Measurements from ENCODE around the gene BAHCC1. TPM values are rescaled to one million over a fixed set of nuclear protein-coding genes. Genes with fewer than 3 reads are reported as not detected.

BAHCC1 gene
- total and polyA plus RNA-seq, 9 of the 15 experiments (the other 6 are each of a cell fraction or from before 2014, with no cell fraction given): 0.14 to 26.9 (median 5.0) TPM

DNA sequence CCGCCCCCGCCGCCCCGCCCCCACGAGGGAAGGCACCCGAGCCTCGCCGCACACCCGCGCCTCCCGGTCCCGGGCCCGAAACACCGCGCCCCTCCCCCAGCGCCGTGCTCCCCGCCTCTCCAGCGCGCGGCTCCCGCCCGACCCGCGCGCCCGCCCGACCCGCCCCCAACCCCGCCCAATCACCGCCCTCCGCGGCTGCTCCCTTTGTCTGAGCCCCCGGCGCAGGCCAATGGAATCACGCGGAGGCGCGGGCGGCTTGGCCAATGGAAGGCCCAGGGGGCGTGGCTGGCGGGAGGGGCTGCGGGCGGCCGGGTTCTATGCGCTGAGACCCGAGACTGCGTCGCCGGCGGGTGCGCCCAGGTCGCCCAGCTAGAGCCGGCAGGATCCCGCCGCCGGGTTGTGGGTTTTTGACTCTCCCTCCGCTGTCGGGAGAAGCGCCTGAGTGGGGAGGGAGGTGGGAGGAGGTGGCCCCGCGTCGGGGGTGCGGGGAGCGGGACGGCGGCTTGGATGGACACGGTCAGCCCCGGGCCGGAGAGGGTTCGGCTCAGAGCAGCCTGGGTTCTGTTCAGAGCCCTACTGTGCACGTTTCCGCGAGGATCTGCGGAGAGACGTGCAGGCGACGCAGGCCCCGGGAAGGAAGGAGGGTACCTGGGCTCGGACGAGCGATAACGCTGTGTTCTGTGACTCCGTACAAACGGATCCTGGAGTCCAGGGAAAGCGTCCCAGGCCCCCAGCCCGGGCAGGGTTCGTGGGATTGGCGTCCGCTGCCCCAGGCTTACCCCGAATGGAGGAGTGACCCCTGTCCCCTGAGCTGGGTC is 49.0 kb upstream of the BAHCC1 start (continued):
- TF ChIP-seq, protein P1, sequence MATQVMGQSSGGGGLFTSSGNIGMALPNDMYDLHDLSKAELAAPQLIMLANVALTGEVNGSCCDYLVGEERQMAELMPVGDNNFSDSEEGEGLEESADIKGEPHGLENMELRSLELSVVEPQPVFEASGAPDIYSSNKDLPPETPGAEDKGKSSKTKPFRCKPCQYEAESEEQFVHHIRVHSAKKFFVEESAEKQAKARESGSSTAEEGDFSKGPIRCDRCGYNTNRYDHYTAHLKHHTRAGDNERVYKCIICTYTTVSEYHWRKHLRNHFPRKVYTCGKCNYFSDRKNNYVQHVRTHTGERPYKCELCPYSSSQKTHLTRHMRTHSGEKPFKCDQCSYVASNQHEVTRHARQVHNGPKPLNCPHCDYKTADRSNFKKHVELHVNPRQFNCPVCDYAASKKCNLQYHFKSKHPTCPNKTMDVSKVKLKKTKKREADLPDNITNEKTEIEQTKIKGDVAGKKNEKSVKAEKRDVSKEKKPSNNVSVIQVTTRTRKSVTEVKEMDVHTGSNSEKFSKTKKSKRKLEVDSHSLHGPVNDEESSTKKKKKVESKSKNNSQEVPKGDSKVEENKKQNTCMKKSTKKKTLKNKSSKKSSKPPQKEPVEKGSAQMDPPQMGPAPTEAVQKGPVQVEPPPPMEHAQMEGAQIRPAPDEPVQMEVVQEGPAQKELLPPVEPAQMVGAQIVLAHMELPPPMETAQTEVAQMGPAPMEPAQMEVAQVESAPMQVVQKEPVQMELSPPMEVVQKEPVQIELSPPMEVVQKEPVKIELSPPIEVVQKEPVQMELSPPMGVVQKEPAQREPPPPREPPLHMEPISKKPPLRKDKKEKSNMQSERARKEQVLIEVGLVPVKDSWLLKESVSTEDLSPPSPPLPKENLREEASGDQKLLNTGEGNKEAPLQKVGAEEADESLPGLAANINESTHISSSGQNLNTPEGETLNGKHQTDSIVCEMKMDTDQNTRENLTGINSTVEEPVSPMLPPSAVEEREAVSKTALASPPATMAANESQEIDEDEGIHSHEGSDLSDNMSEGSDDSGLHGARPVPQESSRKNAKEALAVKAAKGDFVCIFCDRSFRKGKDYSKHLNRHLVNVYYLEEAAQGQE (IDR thresholded peaks at IDR 0.05; ENCODE audit: borderline replicate concordance): peak; percentile 72
- TF ChIP-seq, protein P1 (CRISPR knock-in tag; IDR thresholded peaks at IDR 0.05; ENCODE audit: low read depth): no peak
- TF ChIP-seq SMAD3 (CRISPR knock-in tag; conservative IDR thresholded peaks at IDR 0.05): no peak
- TF ChIP-seq DNMT1 (IDR thresholded peaks at IDR 0.05): no peak
- no peak for TF ChIP-seq NCOA1 (IDR thresholded peaks at IDR 0.05; ENCODE audit: low read depth)
- TF ChIP-seq, protein P2, sequence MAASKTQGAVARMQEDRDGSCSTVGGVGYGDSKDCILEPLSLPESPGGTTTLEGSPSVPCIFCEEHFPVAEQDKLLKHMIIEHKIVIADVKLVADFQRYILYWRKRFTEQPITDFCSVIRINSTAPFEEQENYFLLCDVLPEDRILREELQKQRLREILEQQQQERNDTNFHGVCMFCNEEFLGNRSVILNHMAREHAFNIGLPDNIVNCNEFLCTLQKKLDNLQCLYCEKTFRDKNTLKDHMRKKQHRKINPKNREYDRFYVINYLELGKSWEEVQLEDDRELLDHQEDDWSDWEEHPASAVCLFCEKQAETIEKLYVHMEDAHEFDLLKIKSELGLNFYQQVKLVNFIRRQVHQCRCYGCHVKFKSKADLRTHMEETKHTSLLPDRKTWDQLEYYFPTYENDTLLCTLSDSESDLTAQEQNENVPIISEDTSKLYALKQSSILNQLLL (CRISPR knock-in tag; IDR thresholded peaks at IDR 0.05; ENCODE audit: borderline replicate concordance): no peak
- TF ChIP-seq TRIM24 (IDR thresholded peaks at IDR 0.05): no peak
- no peak for TF ChIP-seq ARNT (IDR thresholded peaks at IDR 0.05)
- no peak for TF ChIP-seq TEAD1 (CRISPR knock-in tag; IDR thresholded peaks at IDR 0.05)
- TF ChIP-seq, protein P3, sequence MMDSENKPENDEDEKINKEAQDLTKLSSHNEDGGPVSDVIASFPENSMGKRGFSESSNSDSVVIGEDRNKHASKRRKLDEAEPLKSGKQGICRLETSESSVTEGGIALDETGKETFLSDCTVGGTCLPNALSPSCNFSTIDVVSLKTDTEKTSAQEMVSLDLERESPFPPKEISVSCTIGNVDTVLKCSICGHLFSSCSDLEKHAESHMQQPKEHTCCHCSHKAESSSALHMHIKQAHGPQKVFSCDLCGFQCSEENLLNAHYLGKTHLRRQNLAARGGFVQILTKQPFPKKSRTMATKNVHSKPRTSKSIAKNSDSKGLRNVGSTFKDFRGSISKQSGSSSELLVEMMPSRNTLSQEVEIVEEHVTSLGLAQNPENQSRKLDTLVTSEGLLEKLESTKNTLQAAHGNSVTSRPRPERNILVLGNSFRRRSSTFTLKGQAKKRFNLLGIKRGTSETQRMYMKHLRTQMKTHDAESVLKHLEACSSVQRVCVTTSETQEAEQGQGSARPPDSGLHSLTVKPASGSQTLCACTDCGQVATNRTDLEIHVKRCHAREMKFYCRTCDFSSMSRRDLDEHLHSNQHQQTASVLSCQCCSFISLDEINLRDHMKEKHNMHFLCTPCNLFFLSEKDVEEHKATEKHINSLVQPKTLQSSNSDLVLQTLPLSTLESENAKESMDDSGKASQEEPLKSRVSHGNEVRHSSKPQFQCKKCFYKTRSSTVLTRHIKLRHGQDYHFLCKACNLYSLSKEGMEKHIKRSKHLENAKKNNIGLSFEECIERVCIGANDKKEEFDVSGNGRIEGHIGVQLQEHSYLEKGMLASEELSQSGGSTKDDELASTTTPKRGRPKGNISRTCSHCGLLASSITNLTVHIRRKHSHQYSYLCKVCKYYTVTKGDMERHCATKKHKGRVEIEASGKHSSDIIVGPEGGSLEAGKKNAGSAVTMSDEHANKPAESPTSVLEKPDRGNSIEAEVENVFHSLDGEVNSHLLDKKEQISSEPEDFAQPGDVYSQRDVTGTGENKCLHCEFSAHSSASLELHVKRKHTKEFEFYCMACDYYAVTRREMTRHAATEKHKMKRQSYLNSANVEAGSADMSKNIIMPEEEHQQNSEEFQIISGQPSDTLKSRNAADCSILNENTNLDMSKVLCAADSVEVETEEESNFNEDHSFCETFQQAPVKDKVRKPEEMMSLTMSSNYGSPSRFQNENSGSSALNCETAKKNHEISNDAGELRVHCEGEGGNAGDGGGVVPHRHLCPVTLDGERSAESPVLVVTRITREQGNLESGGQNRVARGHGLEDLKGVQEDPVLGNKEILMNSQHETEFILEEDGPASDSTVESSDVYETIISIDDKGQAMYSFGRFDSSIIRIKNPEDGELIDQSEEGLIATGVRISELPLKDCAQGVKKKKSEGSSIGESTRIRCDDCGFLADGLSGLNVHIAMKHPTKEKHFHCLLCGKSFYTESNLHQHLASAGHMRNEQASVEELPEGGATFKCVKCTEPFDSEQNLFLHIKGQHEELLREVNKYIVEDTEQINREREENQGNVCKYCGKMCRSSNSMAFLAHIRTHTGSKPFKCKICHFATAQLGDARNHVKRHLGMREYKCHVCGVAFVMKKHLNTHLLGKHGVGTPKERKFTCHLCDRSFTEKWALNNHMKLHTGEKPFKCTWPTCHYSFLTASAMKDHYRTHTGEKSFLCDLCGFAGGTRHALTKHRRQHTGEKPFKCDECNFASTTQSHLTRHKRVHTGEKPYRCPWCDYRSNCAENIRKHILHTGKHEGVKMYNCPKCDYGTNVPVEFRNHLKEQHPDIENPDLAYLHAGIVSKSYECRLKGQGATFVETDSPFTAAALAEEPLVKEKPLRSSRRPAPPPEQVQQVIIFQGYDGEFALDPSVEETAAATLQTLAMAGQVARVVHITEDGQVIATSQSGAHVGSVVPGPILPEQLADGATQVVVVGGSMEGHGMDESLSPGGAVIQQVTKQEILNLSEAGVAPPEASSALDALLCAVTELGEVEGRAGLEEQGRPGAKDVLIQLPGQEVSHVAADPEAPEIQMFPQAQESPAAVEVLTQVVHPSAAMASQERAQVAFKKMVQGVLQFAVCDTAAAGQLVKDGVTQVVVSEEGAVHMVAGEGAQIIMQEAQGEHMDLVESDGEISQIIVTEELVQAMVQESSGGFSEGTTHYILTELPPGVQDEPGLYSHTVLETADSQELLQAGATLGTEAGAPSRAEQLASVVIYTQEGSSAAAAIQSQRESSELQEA (IDR thresholded peaks at IDR 0.05; ENCODE audit: low read depth): no peak
